Jurkat, Clone E6-1 (cell line): ENCODE results near the gene SLC26A3.

Experiments
- DNase-seq: peaks from one replicate; pipeline ENCODE4 v3.0.0-alpha.2; 2011; ENCODE audit warnings: low read depth, low spot score
- H3K4me3 ChIP-seq: 2 replicates; pipeline ENCODE4 v1.5.1; 2011; ENCODE audit warnings: mild to moderate bottlenecking, low read length, control low read depth, moderate library complexity

The SLC26A3 gene

DNA sequence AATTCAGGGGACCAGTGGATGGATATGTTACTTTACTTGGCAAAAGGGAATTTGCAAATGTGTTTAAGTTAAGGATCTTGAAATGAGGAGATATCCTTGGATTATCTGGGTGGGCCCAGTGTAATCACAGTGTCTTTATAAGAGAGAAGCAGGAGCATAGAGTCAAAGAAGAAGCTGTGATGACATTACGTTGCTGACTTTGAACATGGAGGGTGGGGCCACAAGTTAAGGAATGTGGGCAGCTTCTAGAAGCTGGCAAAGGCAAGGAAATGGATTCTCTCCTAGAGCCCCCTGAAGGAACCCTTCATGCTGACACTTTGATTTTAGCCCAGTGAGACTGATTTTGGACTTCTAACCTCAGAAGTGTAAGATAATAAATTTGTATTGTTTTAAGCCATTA, 21.8 kb upstream of the SLC26A3 start:
- H3K4me3 ChIP-seq = no peak overlapping the region
- no peak for DNase-seq

DNA sequence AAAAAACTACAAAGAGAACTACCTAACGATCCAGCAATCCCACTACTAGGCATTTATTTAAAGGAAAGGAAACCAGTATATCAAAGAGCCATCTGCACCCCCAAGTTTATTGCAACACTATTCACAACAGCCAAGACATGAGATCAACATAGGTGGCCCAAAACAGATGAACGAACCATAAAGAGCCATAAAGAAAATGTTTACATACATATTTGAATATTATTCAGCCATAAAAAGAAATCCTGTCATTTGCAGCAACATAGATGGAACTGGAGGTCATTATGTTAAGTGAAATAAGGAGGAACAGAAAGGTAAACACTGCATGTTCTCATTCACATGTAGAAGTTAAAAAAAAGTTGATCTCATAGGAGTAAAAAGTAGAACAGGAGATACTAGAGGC, 15.6 kb upstream of the SLC26A3 start:
- H3K4me3 ChIP-seq = no peak overlapping the region
- no peak for DNase-seq

DNA sequence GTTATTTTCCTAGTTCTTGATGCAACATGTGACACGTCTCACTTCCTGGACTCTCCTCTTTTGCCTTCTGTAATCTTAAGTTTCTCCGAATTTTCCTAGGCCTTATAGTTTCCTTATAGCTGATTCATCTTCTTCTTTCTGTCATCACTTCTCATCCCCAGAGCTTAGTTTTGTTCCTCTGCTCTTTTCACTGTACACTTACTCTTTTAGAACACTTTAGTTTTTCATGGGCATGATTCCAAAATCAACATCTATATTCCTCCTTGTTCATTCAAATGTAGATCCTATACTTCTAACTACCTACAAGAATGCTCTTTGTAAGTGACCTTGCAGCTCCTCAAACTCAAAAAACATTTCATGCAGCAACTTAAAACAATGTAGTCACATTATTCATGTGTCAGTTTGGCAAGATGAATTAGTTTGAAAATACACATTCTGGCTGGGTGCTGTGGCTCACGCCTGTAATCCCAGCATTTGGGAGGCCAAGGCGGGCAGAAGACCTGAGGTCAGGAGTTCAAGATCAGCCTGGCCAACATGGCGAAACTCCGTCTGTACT, 13.1 kb upstream of the SLC26A3 start:
- DNase-seq = no peak
- no peak overlapping the region for H3K4me3 ChIP-seq

DNA sequence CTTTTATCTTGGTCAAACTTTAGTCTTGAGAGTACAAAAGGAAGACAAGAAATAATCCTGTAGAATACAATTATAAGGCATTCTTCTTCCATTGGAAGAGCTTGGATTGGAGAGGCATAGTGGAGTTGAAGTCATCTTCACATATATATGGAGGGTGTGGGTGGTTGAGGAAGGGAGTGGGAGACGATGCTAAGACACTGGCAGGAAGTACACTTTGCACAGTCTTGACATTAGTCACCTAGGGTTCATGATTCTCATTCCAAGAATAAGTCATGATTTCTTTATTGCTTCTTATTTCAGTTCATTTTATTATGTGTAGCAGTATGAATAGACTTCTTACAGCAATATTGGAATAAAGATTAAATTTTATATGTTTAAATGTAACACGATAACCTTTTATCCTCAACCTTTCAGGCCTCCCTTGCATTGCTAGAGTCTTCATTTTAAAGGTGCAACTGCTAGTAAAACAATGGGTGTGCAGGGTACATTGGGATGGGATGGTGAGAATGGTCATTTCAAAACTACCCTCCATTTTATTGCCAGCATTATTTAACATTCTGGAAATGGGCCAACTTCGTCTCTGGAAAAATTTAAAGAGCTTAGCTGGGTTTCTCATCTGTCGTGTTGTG, 12.3 kb upstream of the SLC26A3 start:
- H3K4me3 ChIP-seq = no peak overlapping the region
- DNase-seq = no peak

DNA sequence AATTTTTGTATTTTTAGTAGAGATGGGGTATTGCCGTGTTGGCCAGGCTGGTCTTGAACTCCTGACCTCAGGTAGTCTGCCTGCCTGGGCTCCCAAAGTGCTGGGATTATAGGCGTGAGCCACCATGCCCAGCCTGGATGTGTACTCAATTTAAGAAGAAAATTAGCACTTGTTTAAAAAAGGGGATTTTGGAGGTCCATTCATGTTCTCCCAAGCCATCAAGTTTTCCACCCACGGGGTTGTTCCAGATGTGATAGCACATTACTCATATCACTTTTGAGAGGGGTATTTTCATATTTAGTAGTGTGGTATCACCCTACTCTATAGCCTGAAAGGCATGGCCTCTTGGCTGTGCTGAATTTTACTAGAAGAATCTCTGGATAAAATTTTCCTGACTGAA, 10.5 kb upstream of the SLC26A3 start:
- H3K4me3 ChIP-seq = no peak overlapping the region
- no peak for DNase-seq

DNA sequence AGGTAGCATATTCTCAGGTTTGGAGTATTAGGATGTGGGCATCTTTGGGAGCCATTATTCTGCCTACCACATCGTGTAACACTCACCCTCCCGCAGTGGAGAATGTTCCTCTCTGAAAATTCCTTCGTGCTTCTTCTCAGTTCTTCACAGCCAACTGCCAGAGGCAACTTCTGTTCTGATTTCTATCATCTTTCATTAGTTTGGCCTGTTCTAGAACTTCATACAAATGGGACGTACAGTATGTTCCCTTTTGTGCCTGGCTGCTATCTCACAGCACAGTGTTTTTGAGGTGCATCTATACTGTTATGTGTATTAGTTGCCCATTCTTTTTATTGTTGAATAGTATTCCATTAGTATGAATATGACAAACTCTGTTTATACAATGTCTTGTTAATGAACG, 8.9 kb upstream of the SLC26A3 start:
- no peak for DNase-seq
- no peak overlapping the region for H3K4me3 ChIP-seq

DNA sequence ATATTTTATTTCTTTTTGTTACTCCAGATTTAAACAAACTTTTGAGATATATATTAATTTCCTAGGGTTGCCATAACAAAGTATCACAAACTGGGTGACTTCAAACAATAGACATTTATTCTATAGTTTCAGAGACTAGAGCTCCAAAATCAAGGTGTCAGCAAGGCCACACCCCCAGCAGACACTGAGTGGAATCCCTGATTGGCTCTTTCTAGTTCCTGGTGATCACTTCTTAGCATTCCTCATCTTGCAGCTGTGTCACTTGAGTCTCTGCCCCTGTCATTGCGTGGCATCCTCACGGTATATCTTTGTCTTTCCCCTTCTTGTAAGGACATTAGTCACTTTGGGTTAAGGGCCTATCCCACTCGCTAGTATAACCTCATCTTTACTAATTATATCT, 7.6 kb upstream of the SLC26A3 start:
- DNase-seq = no peak
- H3K4me3 ChIP-seq = no peak overlapping the region

DNA sequence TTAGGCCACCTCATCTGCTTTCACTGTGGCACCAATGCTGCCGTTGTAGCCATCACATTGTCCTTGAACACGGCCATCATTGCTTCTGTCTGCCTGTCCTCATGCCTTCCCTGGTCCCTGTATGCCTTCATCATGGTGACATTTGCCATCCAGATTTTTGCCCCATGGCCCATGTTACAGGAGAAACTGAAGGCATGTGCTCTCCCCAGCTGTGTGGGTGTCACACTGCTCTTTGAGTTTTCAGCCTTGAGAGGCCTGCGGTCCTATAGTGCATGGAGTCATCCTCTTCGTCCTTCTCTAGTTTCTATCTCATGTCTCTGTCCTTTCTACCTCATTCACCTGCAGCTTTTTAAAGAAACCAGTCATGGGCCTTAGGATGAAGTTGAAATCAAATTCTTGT, 6.2 kb upstream of the SLC26A3 start:
- DNase-seq = no peak
- H3K4me3 ChIP-seq = no peak overlapping the region

DNA sequence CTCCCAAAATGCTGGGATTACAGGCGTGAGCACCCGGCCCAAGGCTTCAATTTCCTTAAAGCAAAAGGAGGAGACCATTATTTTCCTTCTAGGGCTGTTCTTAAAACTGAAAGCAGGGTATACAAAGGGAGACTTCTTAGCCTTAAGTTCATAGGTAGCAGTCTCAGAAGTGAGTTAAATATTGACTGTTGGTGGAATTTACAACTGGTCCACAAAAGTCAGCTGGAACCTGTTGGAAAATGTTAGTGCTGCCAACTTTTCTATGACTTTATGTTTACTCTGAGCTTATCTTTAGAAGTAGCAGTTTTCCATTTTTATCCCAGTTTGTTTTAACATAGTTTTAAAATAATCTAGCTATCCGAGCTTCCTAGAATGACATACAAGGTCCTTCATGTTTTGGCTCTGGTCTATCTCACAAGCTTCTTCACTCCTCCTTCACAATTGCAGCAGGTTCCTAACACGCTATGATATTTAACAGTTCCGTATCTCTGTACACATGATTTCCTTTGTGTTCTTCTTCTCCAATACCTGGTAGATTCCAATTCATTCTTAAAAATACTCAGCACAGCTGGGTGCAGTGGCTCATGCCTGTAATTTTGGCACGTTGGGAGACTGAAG, 3.3 kb downstream of the SLC26A3 start:
- no peak overlapping the region for H3K4me3 ChIP-seq
- DNase-seq = no peak

DNA sequence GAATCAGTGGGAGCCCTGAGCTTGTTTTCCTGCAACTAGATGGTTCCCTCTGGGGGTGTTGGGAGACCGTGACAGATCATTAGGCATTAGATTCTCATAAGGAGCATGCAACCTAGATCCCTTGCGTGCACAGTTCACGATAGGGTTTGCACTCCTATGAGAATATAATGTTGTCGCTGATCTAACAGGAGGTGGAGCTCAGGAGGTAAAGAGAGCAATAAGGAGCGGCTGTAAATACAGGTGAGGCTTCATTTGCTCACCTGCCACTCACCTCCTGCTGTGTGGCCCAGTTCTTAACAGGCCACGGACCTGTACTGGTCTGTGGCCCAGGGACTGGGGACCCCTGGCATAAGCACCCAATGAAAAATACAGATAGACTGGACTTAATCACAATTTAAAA, 10.7 kb downstream of the SLC26A3 start:
- DNase-seq = no peak
- H3K4me3 ChIP-seq = no peak overlapping the region

DNA sequence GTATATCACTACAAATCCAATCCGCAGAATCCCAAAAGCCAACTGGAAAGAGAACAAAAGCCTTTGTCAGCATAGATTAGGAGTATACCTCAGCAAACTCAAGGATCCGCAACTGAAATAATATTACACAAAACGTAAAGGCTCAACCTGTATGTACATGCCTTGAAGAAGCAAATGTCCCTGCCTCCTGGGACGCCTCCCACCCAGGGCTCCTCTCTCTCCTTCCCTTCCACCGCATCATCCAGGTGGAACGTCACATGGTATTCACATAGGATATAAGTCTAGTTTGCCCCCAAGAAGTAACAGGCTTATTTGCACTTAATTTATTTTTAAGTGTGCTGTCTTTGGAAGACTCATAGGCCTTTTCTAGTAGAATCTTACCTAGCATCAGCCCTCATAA, 13.4 kb downstream of the SLC26A3 start:
- DNase-seq = no peak
- no peak overlapping the region for H3K4me3 ChIP-seq

DNA sequence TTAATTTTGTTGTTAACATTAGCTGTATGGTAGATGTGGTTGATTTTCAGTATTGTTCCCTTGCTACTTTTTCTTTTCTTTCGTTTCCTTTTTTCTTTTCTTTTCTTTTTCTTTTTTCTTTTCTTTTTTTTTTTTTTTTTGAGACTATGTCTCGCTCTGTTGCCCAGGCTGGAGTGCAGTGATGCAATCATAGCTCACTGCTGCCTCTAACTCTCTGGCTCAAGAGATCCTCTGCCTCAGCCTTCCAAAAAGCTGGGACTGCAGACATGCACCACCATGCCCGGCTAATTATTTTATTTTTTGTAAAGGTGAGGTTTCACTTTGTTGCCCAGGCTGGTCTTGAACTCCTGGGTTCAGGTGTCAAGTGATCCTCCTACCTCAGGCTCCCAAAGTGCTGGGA, 14.4 kb downstream of the SLC26A3 start:
- DNase-seq = no peak
- no peak overlapping the region for H3K4me3 ChIP-seq

DNA sequence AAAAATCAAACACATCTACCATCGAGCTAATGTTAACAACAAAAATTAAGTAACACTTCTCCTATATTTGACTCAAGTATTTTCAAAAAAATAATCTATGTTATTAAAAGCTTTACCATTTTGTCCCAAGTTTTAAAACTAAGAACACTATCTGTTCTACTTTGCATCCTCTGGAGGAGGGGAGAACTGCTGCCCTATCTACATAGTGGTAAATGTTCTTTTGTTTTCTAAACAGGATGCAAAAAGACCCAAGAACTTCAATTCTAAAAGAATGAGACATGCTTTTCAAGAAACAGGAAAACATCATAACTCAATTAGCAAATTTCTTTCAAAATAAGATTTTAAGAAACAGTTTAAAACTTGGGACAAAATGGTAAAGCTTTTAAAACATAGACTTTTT, 14.8 kb downstream of the SLC26A3 start:
- no peak for DNase-seq
- no peak overlapping the region for H3K4me3 ChIP-seq

DNA sequence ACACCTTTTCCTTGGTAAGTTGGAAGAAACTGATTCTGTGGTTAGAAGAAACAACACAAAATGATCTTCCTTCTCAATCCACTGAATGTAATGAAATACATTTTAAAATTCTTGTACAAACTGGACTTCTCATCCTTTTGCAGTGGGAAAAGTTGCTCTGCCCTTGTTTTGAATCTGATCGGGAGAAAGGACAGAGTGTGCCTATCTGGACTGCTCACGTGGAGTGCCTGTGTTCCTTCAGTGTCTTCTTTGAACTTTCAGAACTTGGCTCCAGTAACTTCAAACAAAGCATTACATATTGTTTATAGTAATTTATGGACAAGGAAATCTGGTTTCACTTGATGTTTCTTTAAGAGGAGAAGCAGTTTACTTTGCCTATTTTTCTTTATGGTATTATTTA, 17.1 kb downstream of the SLC26A3 start:
- DNase-seq = no peak
- no peak overlapping the region for H3K4me3 ChIP-seq

DNA sequence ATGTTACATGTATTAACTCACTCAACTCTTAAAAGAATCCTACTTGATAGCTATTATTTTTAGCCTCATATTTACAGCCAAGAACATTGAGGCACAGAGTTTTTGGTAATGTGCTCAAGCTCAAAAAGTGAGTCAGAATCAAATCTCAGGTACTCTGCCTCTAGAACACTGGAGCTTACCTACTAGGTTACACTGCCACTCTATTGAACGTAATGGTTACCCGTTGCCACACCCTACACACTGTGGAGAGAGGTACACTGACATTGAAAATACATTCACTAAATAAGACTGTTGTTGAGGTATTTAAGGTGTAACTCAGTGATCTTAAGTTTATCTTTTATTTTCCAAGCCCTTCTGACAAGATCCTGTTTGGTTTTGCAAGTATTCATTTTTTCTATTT, 17.9 kb downstream of the SLC26A3 start:
- no peak overlapping the region for H3K4me3 ChIP-seq
- no peak for DNase-seq

DNA sequence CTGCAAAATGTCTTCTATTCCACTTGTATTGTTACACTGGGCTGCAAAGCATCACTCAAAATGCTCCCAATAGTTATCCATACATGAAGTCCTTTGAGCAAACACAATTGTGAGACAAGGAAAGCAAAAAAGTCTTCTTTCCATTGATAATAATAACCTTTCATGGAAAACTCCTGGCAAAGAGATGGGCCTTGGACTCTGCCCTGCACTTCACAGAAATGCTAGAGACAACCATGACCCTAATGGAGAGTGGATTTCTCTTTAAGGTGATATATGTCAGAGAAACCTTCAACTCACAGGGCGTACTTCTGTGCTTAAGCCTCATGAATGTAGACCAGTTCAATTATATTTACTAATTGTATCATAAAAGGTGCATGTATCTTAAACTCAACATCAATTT, 19.4 kb downstream of the SLC26A3 start:
- DNase-seq = no peak
- no peak overlapping the region for H3K4me3 ChIP-seq

DNA sequence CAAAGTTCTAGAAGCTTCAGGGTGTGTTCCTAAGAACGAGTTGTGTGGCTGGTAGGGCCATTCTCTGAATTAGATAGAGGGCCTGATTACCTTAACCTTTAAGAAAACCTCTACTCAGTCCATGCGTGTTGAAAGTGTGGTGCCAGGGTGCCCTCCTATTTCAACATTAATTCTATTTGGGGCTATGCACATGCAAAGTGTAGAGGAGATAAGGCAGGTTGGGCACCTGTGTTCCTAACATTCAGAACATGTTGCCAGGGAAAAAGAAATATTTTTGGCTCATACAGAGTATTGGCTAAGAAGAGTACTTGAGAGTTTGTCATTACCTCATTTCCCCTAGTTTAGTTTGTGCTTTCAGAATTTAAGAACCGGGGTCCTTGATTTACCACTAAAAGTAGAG, 20.6 kb downstream of the SLC26A3 start:
- DNase-seq = no peak
- H3K4me3 ChIP-seq = no peak overlapping the region

DNA sequence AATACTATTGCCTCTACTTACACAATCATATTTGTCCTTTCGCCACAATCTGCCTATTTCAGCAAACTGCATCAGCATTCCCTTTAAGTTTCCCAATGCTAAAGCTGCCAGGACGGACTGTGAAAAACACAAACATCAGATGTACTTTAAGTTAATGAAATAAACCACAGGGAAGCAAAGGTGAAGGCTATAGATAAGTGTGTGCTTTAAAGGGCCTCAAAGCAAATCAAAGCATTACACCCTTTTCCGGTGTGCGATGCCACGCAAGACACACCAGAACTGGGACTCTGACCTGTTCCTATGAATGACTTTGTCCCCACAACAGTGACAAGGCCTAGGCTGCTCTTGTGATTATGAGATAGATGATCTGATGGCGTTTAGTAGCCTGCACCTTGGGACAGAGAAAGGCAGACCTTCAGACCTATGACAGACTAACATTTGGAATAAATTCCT, 23.4 kb downstream of the SLC26A3 start:
- DNase-seq = no peak
- no peak overlapping the region for H3K4me3 ChIP-seq

DNA sequence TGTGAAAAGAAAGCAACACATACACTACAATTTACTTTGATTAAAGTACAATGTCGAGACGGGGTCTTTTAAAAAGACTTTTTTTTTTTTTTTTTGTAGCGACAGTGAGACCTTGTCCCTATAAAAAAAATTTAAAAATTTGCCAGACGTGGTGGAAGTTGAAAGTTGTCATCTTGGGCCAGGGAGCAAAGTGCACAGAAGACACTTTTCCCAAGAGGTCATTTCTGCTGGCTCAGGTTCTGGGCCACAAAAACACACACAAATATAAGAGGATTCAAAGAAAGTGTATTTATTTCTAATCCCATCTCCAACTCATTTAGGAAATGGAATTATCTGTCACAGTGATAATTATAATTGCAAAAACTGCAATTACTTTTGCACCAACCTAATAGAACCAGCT, 24.7 kb downstream of the SLC26A3 start:
- DNase-seq = no peak
- H3K4me3 ChIP-seq = no peak overlapping the region

DNA sequence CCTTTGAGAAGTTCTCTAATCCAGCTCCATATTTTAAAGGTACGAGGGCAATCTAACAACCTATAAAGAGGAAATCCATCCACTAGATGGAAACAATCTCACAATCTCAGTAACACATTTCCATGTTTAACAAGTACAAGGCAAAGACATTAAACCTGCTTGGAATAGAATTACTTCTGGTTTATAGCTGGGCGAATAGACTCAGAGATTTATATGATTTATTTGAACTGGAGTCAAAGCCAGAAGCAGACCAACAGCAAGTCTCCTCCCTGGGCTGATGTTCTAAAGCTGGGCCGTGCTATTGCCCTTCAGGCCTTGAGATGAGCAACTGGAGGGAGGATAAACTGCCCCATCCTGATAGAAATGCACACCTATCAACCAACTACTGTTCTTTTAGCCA, 25.3 kb downstream of the SLC26A3 start:
- H3K4me3 ChIP-seq = no peak overlapping the region
- DNase-seq = no peak

DNA sequence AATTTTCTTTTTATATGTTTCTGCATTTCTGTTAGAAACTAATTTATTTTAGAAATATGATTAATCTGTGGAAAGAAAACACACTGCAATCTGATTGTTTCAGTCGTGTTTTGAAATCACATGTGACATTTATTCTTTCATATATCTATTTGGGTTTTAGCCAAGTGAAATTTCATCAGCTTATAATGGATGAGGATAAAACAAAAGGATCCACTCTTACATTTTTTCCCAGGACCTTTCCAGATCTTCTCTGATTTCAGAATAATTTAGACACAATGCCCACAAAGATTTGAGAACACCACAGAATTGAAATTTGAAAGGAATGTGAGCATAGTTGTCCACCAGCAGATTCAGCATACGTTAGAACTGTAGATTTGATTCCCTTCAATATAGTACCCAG, 30.0 kb downstream of the SLC26A3 start:
- no peak for DNase-seq
- H3K4me3 ChIP-seq = no peak overlapping the region
